HG03196 (cell line): ENCODE data around the gene P4HB.

ENCODE experiments used
- ATAC-seq: cut with Tn5 transposase; IDR thresholded peaks from one replicate; pipeline ENCODE4 v1.9.1; 2021; ENCODE audit not compliant: unreplicated experiment

Gene P4HB

DNA sequence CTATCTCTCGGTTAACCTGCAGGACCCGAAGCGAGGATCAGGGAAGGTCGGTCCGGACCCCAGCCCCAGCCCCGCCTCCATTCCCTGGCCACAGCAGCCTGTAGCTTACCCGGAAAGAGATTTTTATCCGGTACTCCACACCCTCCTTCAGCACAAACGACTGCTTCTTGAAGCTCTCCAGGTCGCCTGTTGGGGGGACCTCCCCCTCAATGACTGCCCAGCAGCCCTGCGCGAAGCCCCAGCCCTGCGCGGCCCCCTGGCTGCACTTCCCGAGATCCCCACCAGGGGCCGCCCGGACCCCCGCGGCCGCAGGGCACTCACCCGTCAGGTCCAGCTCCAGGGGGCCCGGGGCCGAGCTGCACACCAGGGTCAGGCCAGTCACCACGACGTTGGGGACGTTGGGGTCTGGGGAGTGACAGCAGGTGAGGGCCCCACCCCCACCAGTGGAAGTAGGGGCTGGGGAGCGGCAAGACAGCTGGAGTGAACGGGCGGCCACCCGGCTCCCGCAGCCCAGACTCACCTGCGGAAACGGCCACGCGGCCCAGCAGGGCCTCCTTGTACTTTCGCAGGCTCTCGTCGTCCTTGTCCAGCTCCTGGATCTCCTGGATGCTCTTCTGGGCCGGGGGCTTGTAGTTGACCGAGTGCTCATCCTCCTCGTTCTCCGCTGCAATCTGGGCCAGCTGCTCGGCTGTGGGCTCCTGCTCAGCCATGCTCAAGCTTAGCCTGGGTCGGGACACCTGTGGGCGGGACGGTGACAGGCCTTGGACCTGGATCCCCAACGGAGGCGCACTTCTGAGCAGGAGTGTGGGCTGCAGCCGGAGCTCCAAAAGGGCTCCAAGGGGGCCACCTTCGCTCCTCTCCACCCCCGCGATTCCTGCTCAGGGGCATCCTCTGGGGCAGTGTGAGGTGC lies 9.1 kb upstream of the P4HB start:
- ATAC-seq, result no peak

DNA sequence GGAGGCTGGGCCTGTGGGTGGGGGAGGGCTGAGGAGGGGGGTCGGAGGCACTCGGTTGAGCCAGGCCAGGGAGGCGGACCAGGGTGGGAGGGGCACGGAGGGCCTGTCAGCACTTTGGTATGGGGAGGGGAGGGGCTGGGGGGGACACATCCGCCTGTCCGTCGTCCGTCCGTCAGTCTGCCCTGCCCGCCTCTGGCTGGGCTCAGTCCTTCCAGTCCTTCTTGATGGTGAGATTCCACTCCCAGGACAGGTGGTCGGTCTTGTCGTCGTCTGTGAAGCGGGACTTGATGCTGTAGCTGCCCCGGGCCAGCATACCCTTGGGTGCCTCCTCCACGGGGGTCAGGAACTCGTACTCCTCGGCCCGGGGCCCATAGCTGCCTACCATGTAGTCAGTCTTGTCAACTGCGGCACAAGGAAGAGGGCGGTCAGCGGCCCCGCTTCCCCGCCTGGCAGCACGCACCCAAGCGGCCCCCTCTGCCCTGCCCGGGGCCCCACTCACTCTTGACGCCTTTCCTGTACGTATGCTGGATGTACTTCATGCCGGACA lies 8.4 kb upstream of the P4HB start:
- no peak for ATAC-seq

DNA sequence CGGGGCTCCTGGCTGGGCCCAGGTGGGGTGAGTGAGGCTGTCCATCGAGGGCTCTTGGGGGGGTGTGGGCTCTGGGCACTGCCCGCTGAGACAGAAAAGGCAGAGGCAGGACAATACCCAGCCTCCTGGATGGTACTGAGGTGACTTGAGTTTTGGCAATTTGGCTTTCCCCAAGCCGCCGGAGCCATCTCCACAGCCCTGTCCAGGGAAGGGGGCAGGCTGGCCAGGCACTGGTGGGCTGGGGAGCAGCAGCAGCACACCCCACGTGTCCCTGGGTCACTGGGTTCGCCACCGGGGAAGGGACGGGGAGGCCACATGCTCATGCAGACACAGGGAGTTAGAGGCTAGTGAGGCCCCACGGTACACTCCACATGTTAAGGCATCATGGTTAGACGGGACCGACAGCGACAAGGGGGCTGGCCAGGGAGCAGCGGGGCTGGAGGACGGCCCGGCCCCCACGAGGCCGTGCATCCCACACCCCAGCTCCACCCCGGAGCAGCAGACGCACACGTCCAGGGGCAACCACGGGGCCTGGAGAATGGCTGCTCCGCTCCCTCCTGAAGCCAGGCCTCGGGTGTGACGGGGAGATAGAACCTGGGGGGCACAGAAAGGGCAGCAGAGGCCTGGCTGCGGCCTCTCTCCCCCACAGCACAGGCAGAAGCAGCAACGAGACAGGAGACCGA lies 7.8 kb upstream of the P4HB start:
- ATAC-seq, result no peak

DNA sequence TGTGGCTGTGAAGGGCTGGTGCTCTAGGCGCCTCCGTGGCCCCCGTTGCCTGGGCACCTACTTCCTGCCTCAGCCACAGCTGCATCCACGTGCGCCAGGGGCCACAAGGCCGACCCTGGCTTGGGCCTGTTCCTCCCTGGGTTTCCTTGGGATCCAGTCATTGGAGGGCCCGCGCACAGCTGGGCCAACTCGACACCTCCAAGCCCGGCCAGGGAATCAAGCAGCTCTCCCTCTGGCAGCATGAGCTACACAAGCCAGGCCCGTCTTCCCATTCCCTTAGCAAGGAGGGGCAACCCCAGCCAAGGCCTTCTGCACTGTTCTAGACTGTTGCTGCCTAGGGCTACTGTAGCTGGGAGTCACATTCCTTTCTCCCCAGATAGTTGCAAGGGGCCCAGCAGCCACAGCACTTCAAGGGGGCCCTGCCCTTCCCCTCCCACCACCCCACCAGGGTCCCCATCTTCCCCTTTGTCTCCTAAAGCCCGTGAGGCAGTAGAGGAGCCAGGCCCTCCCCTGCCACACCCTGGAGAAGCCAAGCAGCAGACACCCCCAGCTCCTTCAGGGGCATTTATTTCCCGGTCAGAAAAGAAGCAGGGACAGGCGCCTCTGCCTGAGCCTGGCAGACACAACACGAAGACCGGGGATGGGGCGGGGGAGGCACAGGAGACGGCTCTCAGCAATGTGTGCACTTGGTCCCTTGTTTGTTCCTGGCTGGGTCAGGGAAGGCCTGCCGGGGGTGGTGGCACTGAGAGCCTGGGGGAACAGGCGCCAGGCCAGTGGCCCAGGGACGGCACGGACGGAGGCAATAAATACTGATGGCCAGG lies 7.0 kb upstream of the P4HB start:
- ATAC-seq, result no peak

DNA sequence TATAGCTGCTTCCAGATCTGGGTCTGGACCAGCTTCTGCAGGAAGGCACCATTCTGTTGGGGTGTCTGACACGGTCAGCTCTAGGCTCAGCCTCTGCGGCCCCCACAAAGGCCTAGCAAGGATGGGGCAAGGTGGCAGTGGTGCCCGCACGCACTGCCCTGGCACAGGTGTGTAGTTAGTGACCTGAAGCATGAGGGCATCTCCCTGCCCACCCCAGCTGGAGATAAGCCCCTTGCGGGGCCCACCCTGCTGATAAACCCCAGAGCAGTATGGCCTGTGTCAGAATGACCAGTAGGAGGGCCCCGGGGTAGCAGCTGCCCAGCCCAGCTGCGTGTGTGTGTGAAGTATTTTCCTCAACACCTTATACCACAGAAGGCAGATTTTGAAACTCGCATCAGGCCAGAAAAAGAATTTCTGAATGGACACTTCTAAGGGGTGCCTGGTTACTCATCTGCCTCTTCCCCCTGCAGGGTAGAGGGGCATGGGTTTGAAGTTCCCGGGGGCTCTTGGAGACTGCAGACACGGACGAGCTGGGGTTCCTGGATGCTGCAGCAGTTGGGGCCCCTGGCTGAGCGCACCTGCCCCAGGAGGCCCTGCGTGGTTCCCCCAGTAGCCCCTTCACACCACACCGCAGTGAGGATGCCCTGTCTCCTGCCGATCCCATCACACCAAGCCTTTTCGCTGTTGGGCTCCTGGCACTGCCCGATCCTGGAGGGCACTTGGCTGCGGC lies 6.3 kb upstream of the P4HB start:
- no peak for ATAC-seq

DNA sequence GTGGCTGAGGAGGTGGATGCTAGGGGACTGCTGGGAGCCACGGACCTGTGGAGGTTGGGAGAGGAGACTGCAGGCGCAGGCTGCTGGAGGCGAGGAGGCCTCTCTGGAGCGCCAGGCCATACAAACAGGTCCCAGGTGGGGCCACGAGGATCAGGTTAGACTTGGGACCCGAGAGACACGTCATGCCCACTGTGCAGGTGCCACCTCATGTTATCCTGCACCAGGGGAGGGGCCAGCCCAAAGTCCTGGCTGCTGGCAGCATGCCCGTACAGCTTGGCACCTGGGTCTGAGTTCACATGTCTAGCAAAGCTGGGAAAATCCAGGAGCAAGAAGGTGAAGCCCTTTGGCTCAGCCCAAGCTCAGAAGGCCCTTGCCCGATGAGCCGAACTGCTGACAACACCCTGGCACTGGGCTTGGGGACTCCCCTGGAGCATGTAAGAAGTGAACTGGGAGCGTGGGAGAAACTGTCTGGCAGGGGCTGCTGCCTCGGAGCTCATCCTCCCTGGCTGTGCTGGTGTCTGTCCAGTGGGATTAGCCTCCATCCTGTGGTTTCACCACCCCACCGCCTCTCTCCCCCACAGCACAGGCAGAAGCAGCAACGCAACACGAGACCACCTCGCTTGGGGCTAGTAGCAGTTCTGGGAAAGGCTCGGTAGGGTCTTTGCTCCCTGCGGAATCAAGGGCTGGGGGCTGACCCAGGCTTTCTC lies 5.6 kb upstream of the P4HB start:
- ATAC-seq, result no peak

DNA sequence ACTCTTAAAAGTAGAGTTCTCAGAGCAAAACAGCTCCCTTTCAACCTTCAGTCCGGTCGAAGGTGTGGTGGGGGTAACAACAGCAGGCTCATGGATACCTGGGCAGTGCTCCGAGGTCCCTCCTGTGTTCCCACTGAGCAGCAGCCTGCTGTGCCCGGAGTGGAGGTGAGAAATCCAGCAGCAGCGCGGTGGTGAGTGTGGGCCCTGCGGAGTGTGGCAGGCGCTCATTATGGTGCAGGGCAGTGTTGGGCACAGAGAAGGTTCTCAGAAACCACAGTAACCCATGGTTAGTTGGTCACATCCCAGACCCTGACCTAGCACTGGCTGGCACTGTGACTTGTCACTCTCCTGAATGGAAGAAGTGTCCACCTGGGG lies 5.0 kb upstream of the P4HB start:
- ATAC-seq, result no peak

DNA sequence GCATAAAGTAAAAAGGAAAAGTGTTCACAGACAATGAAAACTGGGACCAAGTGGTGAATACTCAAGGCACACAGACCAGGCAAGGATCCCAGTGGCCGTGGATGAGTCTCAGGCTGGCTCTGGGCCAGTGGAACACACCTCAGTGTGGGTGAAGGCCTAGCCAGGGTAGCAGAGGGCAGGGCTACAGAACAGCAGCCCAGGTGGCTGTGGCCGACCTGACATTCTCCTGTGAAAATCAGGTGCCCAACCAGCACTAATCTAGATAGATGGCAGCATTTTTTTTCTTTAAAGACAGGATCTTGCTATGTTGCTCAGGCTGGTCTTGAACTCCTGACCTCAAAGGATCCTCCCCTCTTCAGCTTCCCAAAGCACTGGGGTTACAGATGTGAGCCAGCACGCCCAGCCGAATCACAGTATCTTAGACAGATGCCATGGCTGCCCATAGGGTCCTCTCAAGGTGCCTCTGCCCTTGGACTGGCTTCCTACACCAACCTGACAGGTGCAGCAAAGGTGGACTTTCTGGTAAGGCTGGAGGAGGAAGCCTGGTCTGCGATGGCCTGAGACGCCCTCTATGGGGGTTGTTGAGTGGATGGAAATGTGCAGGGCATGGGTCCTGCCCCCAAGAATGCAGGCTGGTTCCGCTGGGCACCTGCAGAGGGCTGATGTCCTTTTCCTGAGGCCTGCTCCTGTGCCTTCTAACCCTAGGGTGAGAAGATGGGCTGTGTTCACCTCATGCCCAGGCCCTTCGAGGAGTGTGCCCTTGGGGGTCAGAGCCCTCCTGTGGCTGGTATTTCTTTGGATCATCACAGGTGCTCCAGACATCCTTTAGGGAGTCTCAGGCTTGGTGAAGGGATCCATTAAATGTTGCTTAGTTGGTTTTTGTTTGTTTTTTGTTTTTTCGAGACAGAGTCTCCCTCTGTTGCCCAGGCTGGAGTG lies 3.8 kb upstream of the P4HB start:
- no peak for ATAC-seq

GRCh38 chr17:81863123-81863675 lies 2.9 kb upstream of the P4HB start:
- no peak for ATAC-seq

DNA sequence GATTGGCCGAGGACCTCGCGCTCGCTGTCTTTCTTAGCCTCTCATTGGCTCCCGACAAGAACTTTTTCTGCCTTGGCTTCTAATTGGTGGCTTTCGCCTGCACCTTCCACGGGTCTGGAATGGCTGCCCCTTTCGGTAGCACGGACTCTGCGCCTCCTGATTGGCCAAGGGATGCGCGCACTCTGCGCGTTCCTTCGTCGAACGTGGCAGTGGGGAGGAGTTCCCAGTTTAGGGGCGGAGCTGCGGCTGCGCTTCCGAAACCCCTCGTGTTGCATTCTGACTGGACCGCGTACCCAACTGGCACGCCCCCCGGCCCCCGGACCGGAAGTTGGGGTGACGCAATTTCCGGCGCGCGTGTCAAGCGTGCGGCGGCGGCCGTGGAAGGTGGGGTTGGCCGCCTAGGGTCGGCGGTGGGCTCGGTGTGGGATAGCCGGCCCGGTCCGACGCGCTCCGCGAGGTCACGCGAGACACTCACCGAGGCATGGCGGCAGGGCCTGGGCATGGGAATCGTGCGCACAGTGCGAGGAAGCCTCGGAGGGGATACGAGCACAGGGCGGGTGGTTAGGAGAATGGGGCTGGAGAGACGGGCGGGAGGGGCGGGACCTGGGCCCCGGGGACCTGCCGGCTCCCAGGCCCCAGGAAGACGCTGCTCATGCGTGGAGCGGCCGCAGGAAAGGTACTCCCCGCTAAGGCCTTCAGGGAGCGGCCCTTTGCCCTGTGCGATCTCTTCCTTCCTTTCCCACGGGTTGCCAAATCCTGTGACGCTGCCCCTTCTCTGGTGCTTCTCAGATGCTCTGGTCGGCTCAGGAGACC lies 627 bp upstream of the P4HB start:
- ATAC-seq, result peak; percentile 77

DNA sequence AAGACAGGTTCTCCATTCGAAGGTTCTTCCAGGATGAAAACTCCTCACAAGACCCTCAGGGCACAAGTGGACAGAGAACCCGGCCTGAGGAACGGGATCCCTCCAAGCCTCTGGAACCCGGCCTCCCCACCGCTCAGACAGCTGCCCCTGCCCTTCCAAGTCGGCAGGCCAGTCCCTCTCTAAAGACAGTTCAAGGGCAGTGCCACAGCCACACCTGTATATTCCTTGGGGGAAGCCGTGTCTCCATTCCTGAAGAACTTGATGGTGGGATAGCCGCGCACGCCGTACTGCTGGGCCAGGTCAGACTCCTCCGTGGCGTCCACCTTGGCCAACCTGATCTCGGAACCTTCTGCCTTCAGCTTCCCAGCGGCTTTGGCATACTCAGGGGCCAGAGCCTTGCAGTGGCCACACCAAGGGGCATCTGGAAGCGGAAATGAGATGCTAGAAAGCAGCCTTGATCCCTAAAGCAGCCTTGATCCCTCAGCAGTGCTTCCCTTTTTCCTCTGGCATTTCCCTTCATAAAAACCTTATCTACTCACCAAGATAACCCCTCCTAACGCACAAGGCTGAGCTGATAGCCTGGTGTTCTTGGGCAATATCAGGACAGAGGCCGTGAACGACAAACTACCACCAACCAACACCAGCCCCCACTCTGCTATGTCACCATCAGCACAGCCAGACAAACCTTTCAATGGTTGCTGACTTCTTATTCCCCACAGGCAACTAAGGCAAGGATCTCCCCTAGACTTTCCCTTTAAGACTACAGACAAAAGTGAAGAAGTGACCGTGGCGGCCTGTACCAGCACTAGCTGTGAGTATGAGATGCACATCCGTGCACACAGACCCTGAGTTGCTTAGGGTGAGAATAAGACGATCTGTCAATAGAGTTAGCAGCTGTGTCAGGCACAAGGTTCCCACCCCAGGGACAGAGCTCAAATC lies 1.1 kb downstream of the P4HB start:
- ATAC-seq, result no peak

DNA sequence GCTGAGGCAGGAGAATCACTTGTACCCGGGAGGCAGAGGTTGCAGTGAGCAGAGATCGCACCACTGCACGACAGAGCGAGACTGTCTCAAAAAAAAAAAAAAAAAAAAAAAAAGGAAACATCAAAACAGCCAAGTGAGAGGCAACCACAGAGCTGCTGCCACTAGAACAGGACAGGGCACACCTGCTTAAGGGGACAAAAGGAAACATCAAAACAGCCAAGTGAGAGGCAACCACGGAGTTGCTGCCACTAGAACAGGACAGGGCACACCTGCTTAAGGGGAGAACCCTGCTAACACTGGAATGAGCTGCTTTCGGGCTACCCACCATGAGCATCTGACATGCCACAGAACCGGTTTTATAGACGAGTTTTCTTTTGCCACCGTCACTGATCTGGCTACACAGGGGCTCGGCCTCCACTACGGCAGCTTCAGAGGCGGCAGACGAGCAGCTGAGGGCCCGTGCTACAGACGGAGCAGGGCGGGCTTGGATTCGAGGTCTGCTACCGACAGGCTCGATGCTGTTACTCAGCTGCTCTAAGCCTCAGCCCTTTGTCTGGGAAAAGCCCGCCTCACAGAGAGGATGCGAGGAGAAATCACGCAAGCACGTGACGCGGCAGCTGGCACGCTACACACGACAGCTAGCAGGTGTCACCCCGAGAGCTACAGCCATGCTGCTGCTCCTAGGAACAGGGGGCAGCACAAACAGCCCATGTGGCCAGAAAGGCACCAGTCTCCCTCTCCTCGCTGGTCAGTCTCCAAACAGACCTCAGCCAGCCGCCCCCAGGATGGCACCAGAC lies 2.0 kb downstream of the P4HB start:
- no peak for ATAC-seq

DNA sequence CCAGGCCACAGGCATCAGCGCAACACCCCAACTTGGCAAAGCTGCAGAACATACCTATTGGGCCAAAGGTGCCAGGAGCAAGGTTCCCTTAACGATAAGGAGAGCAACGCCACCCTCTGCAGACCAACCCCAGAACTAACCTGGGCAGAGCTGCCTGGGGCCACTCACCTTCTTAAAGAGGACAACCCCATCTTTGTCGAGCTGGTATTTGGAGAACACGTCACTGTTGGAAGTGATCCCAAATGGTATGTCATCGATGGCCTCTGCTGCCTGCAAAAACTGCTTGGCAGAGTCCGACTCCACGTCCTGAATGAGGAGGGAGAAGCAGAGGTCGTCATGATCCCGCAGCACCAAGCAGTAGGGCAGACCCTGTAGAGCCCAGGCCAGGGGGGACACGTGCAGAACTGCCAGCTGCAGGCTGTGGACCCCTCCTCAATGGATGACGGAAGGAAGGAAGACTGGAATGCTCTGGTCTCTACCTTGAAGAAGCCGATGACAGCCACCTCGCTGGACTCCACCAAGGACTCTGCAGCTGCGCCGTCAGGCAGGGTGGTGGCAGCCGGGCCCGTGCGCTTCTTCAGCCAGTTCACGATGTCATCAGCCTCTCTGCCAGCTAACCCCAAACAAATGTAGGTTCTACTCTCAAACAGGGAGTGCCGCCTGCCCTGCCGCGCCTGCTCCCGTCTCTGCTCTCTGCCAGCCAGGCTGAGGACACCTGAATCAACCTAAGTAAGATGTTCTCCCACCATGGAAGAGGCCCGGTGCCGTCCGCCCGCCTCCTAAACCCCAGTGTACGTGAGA lies 5.2 kb downstream of the P4HB start:
- no peak for ATAC-seq

DNA sequence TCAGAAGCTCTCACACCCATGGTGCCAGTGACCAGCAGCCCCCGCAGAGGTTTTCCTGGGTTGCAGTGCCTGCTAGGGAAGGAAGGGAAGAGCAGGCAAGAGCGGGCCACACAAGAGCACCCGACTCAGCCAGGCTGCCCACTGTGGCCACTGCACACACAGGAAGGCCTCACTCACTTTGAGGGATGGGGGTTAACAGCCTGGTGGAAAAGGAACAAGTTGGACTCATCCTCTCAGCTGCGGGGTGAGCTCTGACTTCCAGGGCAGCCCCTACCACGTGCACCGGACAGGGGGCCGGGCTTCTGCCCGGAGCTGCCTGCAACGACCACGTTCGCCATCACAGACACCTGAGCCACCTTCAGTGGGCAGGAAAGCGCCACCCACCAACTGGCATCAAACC lies 8.1 kb downstream of the P4HB start:
- no peak for ATAC-seq

GRCh38 chr17:81851423-81851822 lies 8.9 kb downstream of the P4HB start:
- no peak for ATAC-seq
